ENCODE data around the gene WIPF1.

The WIPF1 gene

GRCh38 chr2:174597345-174598047, at the start of gene WIPF1:
TSS of gene WIPF1 (minus strand) at chr2:174597804. CDS start at chr2:174585573, 12,231 bp downstream.
- DNase-seq: no peak

- DNase-seq: no peak
These were observed 47.7 kb upstream of the WIPF1 start for GRCh38 chr2:174645296-174645695.

- DNase-seq: no peak
These were observed 46.8 kb upstream of the WIPF1 start for GRCh38 chr2:174644406-174644805.

GRCh38 chr2:174643356-174643755, 45.8 kb upstream of the WIPF1 start:
- no peak for DNase-seq

- no peak for DNase-seq
These were observed 43.6 kb upstream of the WIPF1 start for GRCh38 chr2:174641168-174641567.

- no peak for DNase-seq
These were observed 39.4 kb upstream of the WIPF1 start for GRCh38 chr2:174636987-174637386.

- DNase-seq: no peak
These were observed 38.3 kb upstream of the WIPF1 start for GRCh38 chr2:174635776-174636404.

GRCh38 chr2:174635015-174635593, 37.5 kb upstream of the WIPF1 start:
- DNase-seq: no peak

- DNase-seq: no peak
These were observed 36.8 kb upstream of the WIPF1 start for GRCh38 chr2:174634130-174635014.

GRCh38 chr2:174633623-174633930, 36.0 kb upstream of the WIPF1 start:
- DNase-seq: no peak

- no peak for DNase-seq
These were observed 35.4 kb upstream of the WIPF1 start for GRCh38 chr2:174632841-174633622.

- DNase-seq: no peak
These were observed 33.7 kb upstream of the WIPF1 start for GRCh38 chr2:174631009-174631981.

- no peak for DNase-seq
These were observed 32.5 kb upstream of the WIPF1 start for GRCh38 chr2:174630107-174630506.

- DNase-seq: no peak
These were observed 31.9 kb upstream of the WIPF1 start for GRCh38 chr2:174629506-174629905.

- no peak for DNase-seq
These were observed 31.0 kb upstream of the WIPF1 start for GRCh38 chr2:174628528-174629169.

GRCh38 chr2:174627216-174627615, 29.6 kb upstream of the WIPF1 start:
- DNase-seq: no peak

- DNase-seq: no peak
These were observed 27.4 kb upstream of the WIPF1 start for GRCh38 chr2:174624895-174625430.

GRCh38 chr2:174623690-174624089, 26.1 kb upstream of the WIPF1 start:
- no peak for DNase-seq

GRCh38 chr2:174623106-174623637, 25.6 kb upstream of the WIPF1 start:
- DNase-seq: no peak

GRCh38 chr2:174621323-174621722, 23.7 kb upstream of the WIPF1 start:
- DNase-seq: no peak
